ENCODE measurements around the gene HTR2B. TPM values are rescaled to one million over a fixed set of nuclear protein-coding genes. Genes with fewer than 3 reads are reported as not detected.
"Not testable (repeated sequence)": the region's sequence is repeated elsewhere in the genome, so short reads cannot be mapped to it uniquely, and the experiment has no call there.

The HTR2B gene
- total RNA-seq, 1 experiment from 2014 or later: not detected

DNA sequence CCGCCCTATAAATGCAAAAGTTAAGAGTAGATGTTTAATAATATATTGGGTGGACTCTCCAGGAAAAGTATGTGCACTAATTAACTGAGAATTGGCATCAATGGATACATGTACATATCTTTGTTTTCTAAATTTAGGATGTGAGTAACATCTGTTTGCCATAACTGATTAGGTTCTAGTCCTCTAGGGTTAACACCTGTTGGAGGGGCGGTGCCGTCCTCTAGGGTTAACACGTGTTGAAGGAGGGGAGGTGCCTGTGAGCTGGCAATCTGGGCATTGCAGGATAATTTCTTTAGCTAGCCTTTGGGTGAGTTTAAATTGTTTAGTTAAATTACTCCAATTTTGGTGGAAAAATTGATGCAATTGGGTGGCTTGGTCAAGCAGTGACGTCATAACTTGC is 30.9 kb downstream of the HTR2B start:
- no peak for DNase-seq (ENCODE audit: low spot score)

GRCh38 chr2:231088754-231089153 is 36.1 kb downstream of the HTR2B start:
- DNase-seq (ENCODE audit: low spot score): no peak

DNA sequence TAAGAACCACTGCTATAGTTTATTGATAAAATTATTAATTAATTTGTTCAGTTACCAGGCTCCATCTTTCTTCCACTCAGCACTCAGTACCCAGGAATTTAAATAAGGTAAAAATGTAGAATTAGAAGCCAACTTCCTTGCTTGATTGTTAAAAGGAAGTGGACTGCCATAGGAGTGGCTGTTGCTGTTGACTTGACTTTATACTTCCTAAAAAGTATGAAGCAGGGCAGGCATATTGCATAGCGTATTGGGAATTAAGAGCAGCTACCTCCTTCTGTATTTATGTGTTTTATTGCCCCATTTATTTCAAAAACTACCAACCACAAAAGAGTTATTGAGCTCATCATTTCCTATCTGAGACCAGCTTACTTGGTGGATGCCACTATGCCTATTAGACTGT is 40.3 kb downstream of the HTR2B start:
- no peak for DNase-seq (ENCODE audit: low spot score)

- DNase-seq (ENCODE audit: low spot score): no peak
Observed at GRCh38 chr2:231069379-231070054, 55.3 kb downstream of the HTR2B start.

DNA sequence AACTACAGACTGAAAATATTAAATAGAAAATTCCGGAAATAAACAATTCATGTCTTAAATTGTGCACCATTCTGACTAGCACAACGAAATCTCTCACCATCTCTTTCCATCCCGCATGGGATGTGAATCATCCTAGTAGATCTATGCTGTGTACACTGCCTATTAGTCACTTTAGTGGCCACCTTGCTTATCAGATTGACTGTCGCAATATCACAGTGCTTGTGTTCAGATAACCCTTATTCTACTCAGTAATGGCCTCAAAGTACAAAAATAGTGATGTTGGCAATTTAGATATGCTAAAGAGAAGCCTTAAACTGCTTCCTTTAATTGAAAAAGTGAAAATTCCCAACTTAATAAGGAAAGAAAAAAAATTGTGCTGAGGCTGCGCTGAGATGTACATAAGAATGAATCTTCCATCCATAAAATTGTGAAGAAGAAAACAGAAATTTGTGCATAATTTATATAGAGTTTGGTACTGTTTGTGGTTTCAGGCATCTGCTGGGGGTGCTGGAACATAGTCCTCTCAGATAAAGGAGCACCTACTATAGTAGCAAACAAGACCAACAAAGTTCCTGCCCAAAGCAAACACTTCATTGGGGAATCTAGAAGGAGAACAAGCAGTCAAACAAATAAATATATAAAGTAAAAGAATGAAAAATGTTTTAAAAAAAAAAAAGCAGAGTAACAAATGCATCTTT is 56.2 kb downstream of the HTR2B start:
- DNase-seq (ENCODE audit: low spot score): no peak

GRCh38 chr2:231067531-231067930 is 57.3 kb downstream of the HTR2B start:
- not testable (repeated sequence) for DNase-seq (ENCODE audit: low spot score)

- DNase-seq (ENCODE audit: low spot score): no peak
Observed at GRCh38 chr2:231065966-231066365, 58.9 kb downstream of the HTR2B start.

- DNase-seq (ENCODE audit: low spot score): no peak
Observed at GRCh38 chr2:231063347-231063746, 61.5 kb downstream of the HTR2B start.

GRCh38 chr2:231062776-231063175 is 62.1 kb downstream of the HTR2B start:
- no peak for DNase-seq (ENCODE audit: low spot score)

DNA sequence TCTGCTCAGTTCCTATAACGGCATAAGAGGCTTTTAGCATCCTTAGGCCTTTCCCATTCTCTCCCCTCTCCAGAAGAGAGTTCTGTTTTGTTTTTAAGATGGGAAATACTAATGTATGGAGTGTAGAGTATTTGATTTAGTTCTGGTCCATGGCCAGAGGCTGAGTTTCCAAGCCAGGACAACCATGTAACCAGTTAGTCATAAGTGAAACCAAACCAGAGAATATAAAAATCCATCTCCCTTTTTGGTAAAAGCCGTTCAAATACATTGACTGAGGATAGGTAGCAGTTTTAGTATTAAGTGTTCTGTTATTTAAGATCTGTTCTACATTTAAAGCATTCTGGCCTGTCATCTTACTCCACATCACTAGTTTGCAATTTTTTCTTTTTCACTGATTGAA is 65.1 kb downstream of the HTR2B start:
- DNase-seq (ENCODE audit: low spot score): no peak

GRCh38 chr2:231058761-231059550 is 65.9 kb downstream of the HTR2B start:
- DNase-seq (ENCODE audit: low spot score): no peak

Other genes with a start within 250 kb of the HTR2B start
- 0.66 and 0.87 TPM in 2 replicates for gene GPR55, start 199.8 kb downstream of the HTR2B start, total RNA-seq (2014; rRNA removed; shearing (Covaris generic))
- gene SPATA3, start 128.9 kb downstream of the HTR2B start, total RNA-seq (2014; rRNA removed; shearing (Covaris generic)): not detected in 2 replicates
- gene C2orf72, start 87.5 kb downstream of the HTR2B start, total RNA-seq (2014; rRNA removed; shearing (Covaris generic)): 0.75 and 1.4 TPM in 2 replicates
- 129 and 131 TPM in 2 replicates for gene PSMD1, start 68.2 kb downstream of the HTR2B start, total RNA-seq (2014; rRNA removed; shearing (Covaris generic))
- gene ARMC9, start 73.6 kb upstream of the HTR2B start, total RNA-seq (2014; rRNA removed; shearing (Covaris generic)): 34.4 and 41.9 TPM in 2 replicates

Measured in H4 (cell line).